GM12878 (cell line): Measurements from ENCODE around the gene PAK5. TPM values are rescaled to one million over a fixed set of nuclear protein-coding genes. Genes with fewer than 3 reads are reported as not detected.

Source experiments
- ATAC-seq: fragments of 200-7000 bp; cut with Tn5 transposase; 3 replicates; pipeline ENCODE4 v1.9.1; 2020; ENCODE audit warnings: mild to moderate bottlenecking, moderate library complexity
- BruUV-seq: library from RNA; stranded (reverse); fragments of 400-500 nt; replicated peaks from 2 replicates; lab custom pipeline; 2021; lab: Mats Ljungman, UMichigan
- CTCF ChIA-PET: fragments of 300-600 bp; sonication (Branson Sonifier 250); formaldehyde crosslinking; extraction: SDS; loops from one replicate; lab custom pipeline; 2021; ENCODE audit warnings: inconsistent platforms; lab: Yijun Ruan, JAX
- POLR2A ChIA-PET: fragments of 350-600 bp; formaldehyde crosslinking; extraction: SDS; loops from one replicate; lab custom pipeline; 2021; ENCODE audit warnings: inconsistent platforms; lab: Charles Lee
- RAD21 ChIA-PET: fragments of 300-600 bp; sonication (Branson Sonifier 250); formaldehyde crosslinking; loops from one replicate; lab custom pipeline; 2023; ENCODE audit warnings: antibody characterized with exemption; ENCODE audit not compliant: unreplicated experiment; lab: Charles Lee
- SMC1A ChIA-PET: fragments of 300-600 bp; sonication (Branson Sonifier 250); formaldehyde crosslinking; loops from one replicate; lab custom pipeline; 2023; ENCODE audit not compliant: unreplicated experiment, uncharacterized antibody; lab: Charles Lee
- DNase-seq: peaks from one replicate; pipeline ENCODE4 v3.0.0-alpha.2; 2011; ENCODE audit warnings: low read depth, low spot score
- FAIRE-seq: peaks from 3 replicates; lab custom pipeline; 2011; peaks lifted over from hg19 to GRCh38; lab: Jason Lieb, UNC
- H2AFZ ChIP-seq: 2 replicates; pipeline ENCODE4 v1.6.0; 2011; ENCODE audit warnings: low read depth, low read length, control low read depth; ENCODE audit not compliant: control insufficient read depth
- H3K27ac ChIP-seq: 2 replicates; pipeline ENCODE4 v1.5.1; 2011; ENCODE audit warnings: control low read depth; ENCODE audit not compliant: control insufficient read depth, insufficient read depth
- H3K27me3 ChIP-seq, 2 experiments: replicated peaks in 1 of 2; 2 replicates each; pipeline versions ENCODE4 v1.6.0 to v1.6.1; 2011; ENCODE audit warnings: low read length in 1 of 2; ENCODE audit not compliant: control insufficient read depth in 2 of 2, insufficient read depth in 2 of 2
- H3K36me3 ChIP-seq, 2 experiments: 2 replicates each; pipeline ENCODE4 v1.5.1; 2011; ENCODE audit warnings: low read length in 1 of 2; ENCODE audit not compliant: control insufficient read depth in 2 of 2, insufficient read depth in 2 of 2
- H3K4me1 ChIP-seq: 2 replicates; pipeline ENCODE4 v1.6.1; 2011; ENCODE audit warnings: mild to moderate bottlenecking, low read length, moderate library complexity, mixed read lengths; ENCODE audit not compliant: control insufficient read depth, insufficient read depth
- H3K4me2 ChIP-seq: 2 replicates; pipeline ENCODE4 v1.6.0; 2011; ENCODE audit warnings: control low read depth; ENCODE audit not compliant: control insufficient read depth, insufficient read depth
- H3K4me3 ChIP-seq: fragments of 200-600 bp; sonication (generic); 2 replicates; pipeline ENCODE4 v1.5.1; 2016
- H3K79me2 ChIP-seq: 2 replicates; pipeline ENCODE4 v1.6.0; 2011; ENCODE audit warnings: low read length; ENCODE audit not compliant: control insufficient read depth, insufficient read depth
- H3K9ac ChIP-seq: 2 replicates; pipeline ENCODE4 v1.8.0; 2011; ENCODE audit warnings: low read length, control low read depth, mixed read lengths; ENCODE audit not compliant: control insufficient read depth, insufficient read depth
- H3K9me3 ChIP-seq: replicated peaks from 3 replicates; pipeline ENCODE4 v1.5.1; 2011; ENCODE audit warnings: mild to moderate bottlenecking, low read length; ENCODE audit not compliant: control insufficient read depth, insufficient read depth
- H4K20me1 ChIP-seq: 2 replicates; pipeline ENCODE4 v1.6.0; 2011; ENCODE audit not compliant: control insufficient read depth, insufficient read depth
- GATAD2B ChIP-seq: fragments of 450-650 bp; conservative IDR thresholded peaks from 2 replicates; pipeline ENCODE4 v1.6.1; 2017; ENCODE audit warnings: low read depth, mild to moderate bottlenecking, moderate library complexity
- NR2C1 ChIP-seq: fragments of 450-650 bp; IDR thresholded peaks from 2 replicates; pipeline ENCODE4 v1.6.1; 2017; ENCODE audit warnings: antibody characterized with exemption, mild to moderate bottlenecking, moderate library complexity
- PML ChIP-seq: IDR thresholded peaks from 2 replicates; pipeline ENCODE4 v1.6.1; 2012; ENCODE audit warnings: low read length, inconsistent platforms
- SREBF1 ChIP-seq: IDR thresholded peaks from 2 replicates; pipeline ENCODE4 v1.6.1; 2012; ENCODE audit warnings: mild to moderate bottlenecking, low read length
- SREBF2 ChIP-seq: IDR thresholded peaks from 2 replicates; pipeline ENCODE4 v1.6.1; 2012; ENCODE audit warnings: mild to moderate bottlenecking, low read length
- TCF12 ChIP-seq: IDR thresholded peaks from 2 replicates; pipeline ENCODE4 v1.6.1; 2011; ENCODE audit warnings: low read depth, mild to moderate bottlenecking, low read length
- WRNIP1 ChIP-seq: IDR thresholded peaks from 2 replicates; pipeline ENCODE4 v1.6.1; 2011; ENCODE audit warnings: low read depth, low read length, improper control_type of control experiment, borderline replicate concordance
- ZBTB4 ChIP-seq: fragments of 450-650 bp; formaldehyde crosslinking; IDR thresholded peaks from 2 replicates; pipeline ENCODE4 v1.4.0; 2022; ENCODE audit warnings: mild to moderate bottlenecking, moderate library complexity
- ZNF384 ChIP-seq: IDR thresholded peaks from 2 replicates; pipeline ENCODE4 v1.6.1; 2012; ENCODE audit warnings: low read depth, mild to moderate bottlenecking, low read length, improper control_type of control experiment, borderline replicate concordance
- WGBS: methylation state at CpG from one replicate; pipeline ENCODE4 v1.1.6; 2016; ENCODE audit warnings: low lambda C conversion rate; ENCODE audit not compliant: insufficient replicate concordance, insufficient coverage; ENCODE audit errors: missing lambda C conversion rate; 5-methylcytosine and 5-hydroxymethylcytosine counted together
- in situ Hi-C: fragments of 300-500 bp; cut with MboI; formaldehyde crosslinking; loops from 9 replicates; pipeline ENCODE4 v1.14.3; 2018; ENCODE audit warnings: mixed read lengths
- intact Hi-C: fragments of 100-400 bp; cut with micrococcal nuclease; formaldehyde crosslinking; loops from one replicate; pipeline ENCODE4 v1.14.2; 2022; ENCODE audit not compliant: unreplicated experiment
- polyA plus RNA-seq, 11 experiments: library from polyadenylated mRNA; depleted of rRNA in 4 of 11; unstranded in 6 of 11; stranded (reverse) in 5 of 11; fragments of >200 nt; fragmentation: Nextera tagmentation in 4 of 11; fragmentation: Illumina TruSeq in 1 of 11; extraction: Ambion mirVana in 4 of 11; extraction: Trizol in 1 of 11; gene quantifications; 1 replicate in 1 of 11; 2 replicates in 10 of 11; pipeline versions ENCODE4 v1.2.1 to v1.2.3, GENCODE V29; 2011 to 2016; ENCODE audit warnings: inconsistent platforms in 2 of 11, missing spikeins in 2 of 11, low read depth in 1 of 11
- total RNA-seq, 4 experiments: library from RNA; depleted of rRNA in 3 of 4; stranded (reverse); fragments of >200 nt in 3 of 4; fragmentation: Illumina TruSeq in 1 of 4; extraction: Trizol in 1 of 4; gene quantifications; 2 replicates each; pipeline versions ENCODE4 v1.2.1 to v1.2.3, GENCODE V29; 2013 to 2021
- TF ChIP-seq, protein P1 (sequence below): fragments of 450-650 bp; IDR thresholded peaks from 2 replicates; pipeline ENCODE4 v1.6.1; 2017; ENCODE audit warnings: antibody characterized with exemption, mild to moderate bottlenecking, moderate library complexity
- TF ChIP-seq, protein P2 (sequence below): IDR thresholded peaks from 2 replicates; pipeline ENCODE4 v1.6.1; 2012; ENCODE audit warnings: low read depth, low read length, improper control_type of control experiment
- TF ChIP-seq, protein P3 (sequence below): IDR thresholded peaks from 2 replicates; pipeline ENCODE4 v1.6.1; 2011; ENCODE audit warnings: low read depth, low read length, improper control_type of control experiment, borderline replicate concordance

Gene PAK5
- total and polyA plus RNA-seq, 10 of the 15 experiments (the other 5 are each of a cell fraction or from before 2014, with no cell fraction given), result not detected

GRCh38 chr20:9532069-9532838 lies 306.6 kb downstream of the PAK5 start (continued):
- TF ChIP-seq ZBTB4 (CRISPR knock-in tag) (no peak), TCF12 (no peak), NR2C1 (no peak), SREBF1 (no peak)

- CTCF ChIA-PET, result interaction anchor here (1.9 kb wide), 1 partner anchor 78 kb away, joined by 4 read pairs; no protein-coding TSS in a partner anchor
- no peak overlapping the region for H2AFZ ChIP-seq
- H3K27me3 ChIP-seq, result no peaks in the 10 kb centered on the region
- intact Hi-C loops (no loop called here), in situ Hi-C loops (no loop called here)
- ATAC-seq (no peak), FAIRE-seq (no peak), DNase-seq (no peak)
- no peak overlapping the region for H3K4me2 ChIP-seq
- H3K36me3 ChIP-seq, result no peaks in the 10 kb centered on the region
- no peak overlapping the region for H3K4me3 ChIP-seq
- no peaks in the 10 kb centered on the region for H3K4me1 ChIP-seq
- SMC1A ChIA-PET, result no interaction called here
- H4K20me1 ChIP-seq, result no peaks in the 10 kb centered on the region
- H3K9ac ChIP-seq, result no peak overlapping the region
- WGBS, result 14% methylated on average over 2 of the region's 2 CpGs
- BruUV-seq, result no TSS peak
- POLR2A ChIA-PET, result no interaction called here
- no peaks in the 10 kb centered on the region for H3K9me3 ChIP-seq
- no peak overlapping the region for H3K27ac ChIP-seq
- no peaks in the 10 kb centered on the region for H3K79me2 ChIP-seq
- RAD21 ChIA-PET, result no interaction called here
- TF ChIP-seq, protein P1, sequence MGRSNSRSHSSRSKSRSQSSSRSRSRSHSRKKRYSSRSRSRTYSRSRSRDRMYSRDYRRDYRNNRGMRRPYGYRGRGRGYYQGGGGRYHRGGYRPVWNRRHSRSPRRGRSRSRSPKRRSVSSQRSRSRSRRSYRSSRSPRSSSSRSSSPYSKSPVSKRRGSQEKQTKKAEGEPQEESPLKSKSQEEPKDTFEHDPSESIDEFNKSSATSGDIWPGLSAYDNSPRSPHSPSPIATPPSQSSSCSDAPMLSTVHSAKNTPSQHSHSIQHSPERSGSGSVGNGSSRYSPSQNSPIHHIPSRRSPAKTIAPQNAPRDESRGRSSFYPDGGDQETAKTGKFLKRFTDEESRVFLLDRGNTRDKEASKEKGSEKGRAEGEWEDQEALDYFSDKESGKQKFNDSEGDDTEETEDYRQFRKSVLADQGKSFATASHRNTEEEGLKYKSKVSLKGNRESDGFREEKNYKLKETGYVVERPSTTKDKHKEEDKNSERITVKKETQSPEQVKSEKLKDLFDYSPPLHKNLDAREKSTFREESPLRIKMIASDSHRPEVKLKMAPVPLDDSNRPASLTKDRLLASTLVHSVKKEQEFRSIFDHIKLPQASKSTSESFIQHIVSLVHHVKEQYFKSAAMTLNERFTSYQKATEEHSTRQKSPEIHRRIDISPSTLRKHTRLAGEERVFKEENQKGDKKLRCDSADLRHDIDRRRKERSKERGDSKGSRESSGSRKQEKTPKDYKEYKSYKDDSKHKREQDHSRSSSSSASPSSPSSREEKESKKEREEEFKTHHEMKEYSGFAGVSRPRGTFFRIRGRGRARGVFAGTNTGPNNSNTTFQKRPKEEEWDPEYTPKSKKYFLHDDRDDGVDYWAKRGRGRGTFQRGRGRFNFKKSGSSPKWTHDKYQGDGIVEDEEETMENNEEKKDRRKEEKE, result no peak
- TF ChIP-seq SREBF2 (no peak), ZNF384 (no peak), WRNIP1 (no peak), GATAD2B (no peak), PML (no peak)
- TF ChIP-seq, protein P2, sequence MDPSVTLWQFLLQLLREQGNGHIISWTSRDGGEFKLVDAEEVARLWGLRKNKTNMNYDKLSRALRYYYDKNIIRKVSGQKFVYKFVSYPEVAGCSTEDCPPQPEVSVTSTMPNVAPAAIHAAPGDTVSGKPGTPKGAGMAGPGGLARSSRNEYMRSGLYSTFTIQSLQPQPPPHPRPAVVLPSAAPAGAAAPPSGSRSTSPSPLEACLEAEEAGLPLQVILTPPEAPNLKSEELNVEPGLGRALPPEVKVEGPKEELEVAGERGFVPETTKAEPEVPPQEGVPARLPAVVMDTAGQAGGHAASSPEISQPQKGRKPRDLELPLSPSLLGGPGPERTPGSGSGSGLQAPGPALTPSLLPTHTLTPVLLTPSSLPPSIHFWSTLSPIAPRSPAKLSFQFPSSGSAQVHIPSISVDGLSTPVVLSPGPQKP, result no peak
- TF ChIP-seq, protein P3, sequence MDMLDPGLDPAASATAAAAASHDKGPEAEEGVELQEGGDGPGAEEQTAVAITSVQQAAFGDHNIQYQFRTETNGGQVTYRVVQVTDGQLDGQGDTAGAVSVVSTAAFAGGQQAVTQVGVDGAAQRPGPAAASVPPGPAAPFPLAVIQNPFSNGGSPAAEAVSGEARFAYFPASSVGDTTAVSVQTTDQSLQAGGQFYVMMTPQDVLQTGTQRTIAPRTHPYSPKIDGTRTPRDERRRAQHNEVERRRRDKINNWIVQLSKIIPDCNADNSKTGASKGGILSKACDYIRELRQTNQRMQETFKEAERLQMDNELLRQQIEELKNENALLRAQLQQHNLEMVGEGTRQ, result no peak
Observed at GRCh38 chr20:9531581-9531980, 307.3 kb downstream of the PAK5 start.
